ENCODE results near the gene MYO1G.

Gene MYO1G

DNA sequence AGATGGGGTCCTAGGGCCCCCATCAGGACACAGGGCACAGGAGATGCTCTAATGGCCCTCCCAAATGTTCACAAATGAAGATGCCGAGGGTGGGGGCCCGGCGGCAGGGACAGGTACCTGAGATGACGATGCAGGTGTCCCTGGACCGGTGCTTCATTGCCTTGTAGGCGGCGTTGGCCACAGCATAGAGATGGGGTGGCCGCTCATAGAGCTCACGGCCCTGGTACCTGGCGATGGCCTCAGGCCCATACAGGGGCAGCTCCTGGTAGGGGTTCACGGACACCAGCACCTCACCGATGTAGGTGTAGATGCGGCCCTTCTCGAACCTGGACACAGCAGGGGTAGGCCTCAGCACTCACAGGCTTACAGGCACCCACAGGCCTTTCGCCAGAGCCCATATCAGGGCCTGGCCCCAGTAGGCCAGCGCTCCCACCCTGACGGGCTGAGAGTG lies 2.0 kb downstream of the MYO1G start:
- Histone ChIP-seq H3K4me2 (ENCODE audit: low read length) (no peak overlapping the region), H3K9me3 (ENCODE audit: control insufficient read depth, low read length) (no peaks in the 10 kb centered on the region), H3K4me3 (ENCODE audit: low read depth, low read length) (no peak overlapping the region), H3K36me3 (ENCODE audit: control insufficient read depth, insufficient read depth, low read length) (no peaks in the 10 kb centered on the region), H3K27ac (no peak overlapping the region), H3K9ac (no peak overlapping the region), H3K79me2 (no peaks in the 10 kb centered on the region), H2AFZ (no peak overlapping the region), H3K4me1 (no peaks in the 10 kb centered on the region), H3K27me3 (ENCODE audit: control insufficient read depth, insufficient read depth, low read length) (no peaks in the 10 kb centered on the region)
- TF ChIP-seq, protein P1, sequence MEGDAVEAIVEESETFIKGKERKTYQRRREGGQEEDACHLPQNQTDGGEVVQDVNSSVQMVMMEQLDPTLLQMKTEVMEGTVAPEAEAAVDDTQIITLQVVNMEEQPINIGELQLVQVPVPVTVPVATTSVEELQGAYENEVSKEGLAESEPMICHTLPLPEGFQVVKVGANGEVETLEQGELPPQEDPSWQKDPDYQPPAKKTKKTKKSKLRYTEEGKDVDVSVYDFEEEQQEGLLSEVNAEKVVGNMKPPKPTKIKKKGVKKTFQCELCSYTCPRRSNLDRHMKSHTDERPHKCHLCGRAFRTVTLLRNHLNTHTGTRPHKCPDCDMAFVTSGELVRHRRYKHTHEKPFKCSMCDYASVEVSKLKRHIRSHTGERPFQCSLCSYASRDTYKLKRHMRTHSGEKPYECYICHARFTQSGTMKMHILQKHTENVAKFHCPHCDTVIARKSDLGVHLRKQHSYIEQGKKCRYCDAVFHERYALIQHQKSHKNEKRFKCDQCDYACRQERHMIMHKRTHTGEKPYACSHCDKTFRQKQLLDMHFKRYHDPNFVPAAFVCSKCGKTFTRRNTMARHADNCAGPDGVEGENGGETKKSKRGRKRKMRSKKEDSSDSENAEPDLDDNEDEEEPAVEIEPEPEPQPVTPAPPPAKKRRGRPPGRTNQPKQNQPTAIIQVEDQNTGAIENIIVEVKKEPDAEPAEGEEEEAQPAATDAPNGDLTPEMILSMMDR (IDR thresholded peaks at IDR 0.05) = no peak

DNA sequence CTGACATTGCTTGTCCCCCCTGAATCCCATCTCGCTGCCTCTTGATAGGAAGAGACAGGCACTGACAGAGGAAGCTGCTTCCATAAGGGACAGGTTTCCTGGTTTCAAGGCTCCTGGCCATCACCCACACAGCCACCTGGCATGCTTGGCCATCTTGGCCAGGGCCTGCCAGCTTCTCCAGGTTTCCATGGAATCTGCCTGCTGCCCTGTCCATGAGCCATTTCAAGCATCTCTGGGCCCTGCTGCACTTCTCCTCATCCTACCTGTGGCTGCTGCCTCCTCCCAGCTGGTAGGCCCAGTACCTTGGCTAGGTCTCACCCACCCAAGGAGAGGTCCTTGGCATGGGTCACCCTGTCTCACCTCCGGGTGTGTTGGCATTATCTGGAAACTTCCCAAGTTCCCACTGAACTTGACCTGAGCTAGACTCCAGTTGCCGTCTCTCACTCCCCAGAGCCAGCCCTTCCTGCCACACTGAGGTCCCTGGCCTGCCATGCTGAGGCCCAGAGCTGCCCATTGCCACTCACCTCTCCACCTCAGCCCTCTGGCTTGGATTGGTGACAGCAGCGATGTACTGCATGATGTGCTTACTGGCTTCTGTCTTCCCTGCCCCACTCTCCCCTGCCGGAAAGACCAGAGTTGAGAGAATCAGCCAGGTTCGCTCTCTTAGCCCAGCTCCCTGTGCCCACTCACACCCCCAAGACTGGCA lies 2.6 kb downstream of the MYO1G start:
- H3K4me3 ChIP-seq (ENCODE audit: low read depth, low read length) = no peak overlapping the region
- no peak overlapping the region for H3K27ac ChIP-seq
- H3K4me1 ChIP-seq = no peaks in the 10 kb centered on the region
- no peak overlapping the region for H3K4me2 ChIP-seq (ENCODE audit: low read length)
- H2AFZ ChIP-seq = no peak overlapping the region
- no peaks in the 10 kb centered on the region for H3K9me3 ChIP-seq (ENCODE audit: control insufficient read depth, low read length)
- H3K79me2 ChIP-seq = no peaks in the 10 kb centered on the region
- H3K9ac ChIP-seq = no peak overlapping the region
- H3K36me3 ChIP-seq (ENCODE audit: control insufficient read depth, insufficient read depth, low read length) = no peaks in the 10 kb centered on the region
- no peaks in the 10 kb centered on the region for H3K27me3 ChIP-seq (ENCODE audit: control insufficient read depth, insufficient read depth, low read length)
- TF ChIP-seq, protein P1 (IDR thresholded peaks at IDR 0.05) = no peak

DNA sequence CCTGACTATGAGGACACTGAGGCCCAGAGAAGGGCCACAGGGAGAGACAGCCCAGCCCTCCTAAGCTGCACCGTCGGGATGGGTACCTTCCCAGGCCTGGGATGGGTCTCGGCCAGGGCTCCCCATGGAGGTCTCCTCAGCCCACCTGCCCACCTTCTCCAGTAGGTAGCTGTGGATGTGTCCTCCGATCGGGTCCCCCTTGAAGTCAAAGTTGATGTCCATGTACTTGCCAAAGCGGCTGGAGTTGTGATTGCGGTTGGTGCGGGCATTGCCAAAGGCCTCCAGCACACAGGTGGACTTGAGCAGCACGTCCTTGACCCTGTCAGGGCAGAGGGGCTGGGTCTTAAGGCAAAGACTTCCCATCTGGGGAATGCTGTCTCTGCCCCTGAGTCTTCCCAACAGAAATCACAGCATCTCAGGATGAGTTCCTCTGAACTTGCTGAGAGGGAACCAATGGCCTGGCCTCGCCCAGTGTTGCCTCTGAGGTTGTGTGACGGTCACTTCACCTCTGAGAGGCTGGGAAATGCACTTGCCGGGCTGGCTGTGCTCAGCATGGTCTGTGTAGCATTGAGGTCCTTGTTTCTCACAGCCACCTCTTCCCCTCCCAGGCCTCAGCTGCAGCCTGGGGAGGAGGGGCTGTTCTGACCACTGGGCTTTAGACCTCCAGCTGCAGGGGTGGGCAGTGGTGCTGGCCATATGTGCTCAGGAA lies 3.3 kb downstream of the MYO1G start:
- H2AFZ ChIP-seq = no peak overlapping the region
- no peak overlapping the region for H3K4me2 ChIP-seq (ENCODE audit: low read length)
- H3K36me3 ChIP-seq (ENCODE audit: control insufficient read depth, insufficient read depth, low read length) = no peaks in the 10 kb centered on the region

DNA sequence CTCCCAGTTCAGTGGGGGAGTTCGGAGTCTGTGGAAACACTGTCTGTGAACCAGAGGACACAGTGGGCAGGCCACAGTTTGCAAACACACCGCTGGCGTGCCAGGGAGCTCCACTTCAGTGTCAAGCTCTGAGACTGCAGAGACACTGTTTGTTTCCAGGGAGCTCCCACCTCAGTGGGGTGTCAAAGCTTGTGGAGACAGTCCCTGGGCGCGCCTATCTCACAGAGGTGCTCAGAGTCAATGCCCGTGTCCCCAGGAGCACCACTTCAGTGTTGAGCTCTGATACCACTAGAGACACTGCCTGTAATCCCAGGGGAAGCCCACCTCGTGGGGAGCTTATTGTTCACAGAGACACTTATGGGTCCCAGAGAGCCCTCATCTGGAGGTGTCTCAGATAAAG lies 4.3 kb downstream of the MYO1G start:
- Histone ChIP-seq H3K27ac (no peak overlapping the region), H3K9me3 (ENCODE audit: control insufficient read depth, low read length) (no peaks in the 10 kb centered on the region), H3K79me2 (no peaks in the 10 kb centered on the region), H3K4me1 (no peaks in the 10 kb centered on the region), H3K4me3 (ENCODE audit: low read depth, low read length) (no peak overlapping the region), H3K9ac (no peak overlapping the region), H3K36me3 (ENCODE audit: control insufficient read depth, insufficient read depth, low read length) (no peaks in the 10 kb centered on the region), H2AFZ (no peak overlapping the region), H3K27me3 (ENCODE audit: control insufficient read depth, insufficient read depth, low read length) (no peaks in the 10 kb centered on the region), H3K4me2 (ENCODE audit: low read length) (no peak overlapping the region)
- TF ChIP-seq, protein P1 (IDR thresholded peaks at IDR 0.05) = no peak

More for the DNA sequence above, 3.3 kb downstream of the MYO1G start:
- no peaks in the 10 kb centered on the region for H3K27me3 ChIP-seq (ENCODE audit: control insufficient read depth, insufficient read depth, low read length)
- TF ChIP-seq, protein P1 (IDR thresholded peaks at IDR 0.05) = no peak
- no peak overlapping the region for H3K4me3 ChIP-seq (ENCODE audit: low read depth, low read length)
- H3K9ac ChIP-seq = no peak overlapping the region
- no peaks in the 10 kb centered on the region for H3K79me2 ChIP-seq
- H3K27ac ChIP-seq = no peak overlapping the region
- H3K9me3 ChIP-seq (ENCODE audit: control insufficient read depth, low read length) = no peaks in the 10 kb centered on the region
- H3K4me1 ChIP-seq = no peaks in the 10 kb centered on the region

Measured in parathyroid adenoma (tissue), 2 donors.